Right atrium auricular region (tissue), 2 donors: ENCODE results near the gene EHD1. TPM values are rescaled to one million over a fixed set of nuclear protein-coding genes. Genes with fewer than 3 reads are reported as not detected.

Experiments
- microRNA counts, 2 donors: library from miRNA; unstranded; fragments of <30 nt; microRNA quantifications; one replicate each; lab custom pipeline; 2016 to 2017
- microRNA-seq, 2 donors: library from miRNA; unstranded; fragments of <30 nt; microRNA quantifications; one replicate each; pipeline ENCODE4, GENCODE V29; 2016 to 2017; ENCODE audit warnings: borderline number of aligned reads in 2 of 2, borderline replicate concordance in 1 of 2
- total RNA-seq, 2 donors: library from RNA; depleted of rRNA; stranded (reverse); fragments of >200 nt; gene quantifications; one replicate each; pipeline ENCODE4 v1.1.0, GENCODE V29; 2016

The EHD1 gene
- total RNA-seq, 2 donors from 2014 or later, result 29.5 to 34.1 TPM

MicroRNA genes within 50 kb of the gene (microRNA counts, 767-probe panel; counts per million panel counts)
- microRNA hsa-miR-192-5p (lab: Ali Mortazavi, UCI), result 2,247 to 3,722 counts per million in 2 donors

Small RNA genes lying within 50 kb of the gene (microRNA-seq; reads per million reads assigned to microRNA genes)
- gene MIR6749 (0 reads per million in 2 donors), gene MIR6750 (0 reads per million in 2 donors)

Other genes starting within 250 kb of the EHD1 start
- gene NRXN2, start 155.4 kb downstream of the EHD1 start, total RNA-seq, result 1 to 10 TPM in 1 of 2 donors, under 1 TPM in 1; 0.85 to 1.4 TPM
- 10 to 100 TPM; 28.1 to 30.4 TPM for gene RASGRP2, start 134.5 kb downstream of the EHD1 start, total RNA-seq
- 10 to 100 TPM; 17.8 to 84.7 TPM for gene PYGM, start 118.6 kb downstream of the EHD1 start, total RNA-seq
- gene SF1, start 100.1 kb downstream of the EHD1 start, total RNA-seq, result 100 to 1,000 TPM; 196 to 213 TPM
- gene MAP4K2, start 75.4 kb downstream of the EHD1 start, total RNA-seq, result 10 to 100 TPM; 19.4 to 20.4 TPM
- gene MEN1, start 68.1 kb downstream of the EHD1 start, total RNA-seq, result 1 to 10 TPM; 7.2 to 9.8 TPM
- gene CDC42BPG, start 34.0 kb downstream of the EHD1 start, total RNA-seq, result 1 to 10 TPM in 1 of 2 donors, under 1 TPM in 1; 0.33 to 1.0 TPM
- gene ATG2A, start 38.6 kb upstream of the EHD1 start, total RNA-seq, result 10 to 100 TPM; 16.0 to 24.1 TPM
- 10 to 100 TPM; 21.5 to 23.0 TPM for gene PPP2R5B, start 46.1 kb upstream of the EHD1 start, total RNA-seq
- not detected for gene GPHA2, start 57.3 kb upstream of the EHD1 start, total RNA-seq
- not detected for gene MAJIN, start 93.5 kb upstream of the EHD1 start, total RNA-seq
- 1 to 10 TPM; 1.1 to 1.6 TPM for gene BATF2, start 118.3 kb upstream of the EHD1 start, total RNA-seq
- 100 to 1,000 TPM; 155 to 207 TPM for gene ARL2, start 135.5 kb upstream of the EHD1 start, total RNA-seq
- gene SNX15, start 148.8 kb upstream of the EHD1 start, total RNA-seq, result 10 to 100 TPM; 19.4 to 21.8 TPM
- 1 to 10 TPM; 5.4 to 6.8 TPM for gene SAC3D1, start 162.6 kb upstream of the EHD1 start, total RNA-seq
- 10 to 100 TPM in 1 of 2 donors, 1 to 10 TPM in 1; 6.0 to 18.9 TPM for gene NAALADL1, start 179.9 kb upstream of the EHD1 start, total RNA-seq
- under 1 TPM; 0.16 to 0.52 TPM for gene CDCA5, start 205.4 kb upstream of the EHD1 start, total RNA-seq
- 10 to 100 TPM; 26.7 to 38.4 TPM for gene ZFPL1, start 205.6 kb upstream of the EHD1 start, total RNA-seq
- gene VPS51, start 217.6 kb upstream of the EHD1 start, total RNA-seq, result 100 to 1,000 TPM in 1 of 2 donors, 10 to 100 TPM in 1; 98.5 to 147 TPM
- gene TM7SF2, start 233.3 kb upstream of the EHD1 start, total RNA-seq, result 100 to 1,000 TPM; 134 to 199 TPM
- 10 to 100 TPM in 1 of 2 donors, 1 to 10 TPM in 1; 8.7 to 12.0 TPM for gene ZNHIT2, start 239.1 kb upstream of the EHD1 start, total RNA-seq
- gene FAU, start 243.5 kb upstream of the EHD1 start, total RNA-seq, result 100 to 1,000 TPM; 361 to 585 TPM
- 10 to 100 TPM; 38.8 to 47.8 TPM for gene MRPL49, start 243.7 kb upstream of the EHD1 start, total RNA-seq